ENCODE measurements around the gene DRC1. TPM values are rescaled to one million over a fixed set of nuclear protein-coding genes. Genes with fewer than 3 reads are reported as not detected.

The DRC1 gene
- total RNA-seq, 4 donors from 2014 or later, result not detected

DNA sequence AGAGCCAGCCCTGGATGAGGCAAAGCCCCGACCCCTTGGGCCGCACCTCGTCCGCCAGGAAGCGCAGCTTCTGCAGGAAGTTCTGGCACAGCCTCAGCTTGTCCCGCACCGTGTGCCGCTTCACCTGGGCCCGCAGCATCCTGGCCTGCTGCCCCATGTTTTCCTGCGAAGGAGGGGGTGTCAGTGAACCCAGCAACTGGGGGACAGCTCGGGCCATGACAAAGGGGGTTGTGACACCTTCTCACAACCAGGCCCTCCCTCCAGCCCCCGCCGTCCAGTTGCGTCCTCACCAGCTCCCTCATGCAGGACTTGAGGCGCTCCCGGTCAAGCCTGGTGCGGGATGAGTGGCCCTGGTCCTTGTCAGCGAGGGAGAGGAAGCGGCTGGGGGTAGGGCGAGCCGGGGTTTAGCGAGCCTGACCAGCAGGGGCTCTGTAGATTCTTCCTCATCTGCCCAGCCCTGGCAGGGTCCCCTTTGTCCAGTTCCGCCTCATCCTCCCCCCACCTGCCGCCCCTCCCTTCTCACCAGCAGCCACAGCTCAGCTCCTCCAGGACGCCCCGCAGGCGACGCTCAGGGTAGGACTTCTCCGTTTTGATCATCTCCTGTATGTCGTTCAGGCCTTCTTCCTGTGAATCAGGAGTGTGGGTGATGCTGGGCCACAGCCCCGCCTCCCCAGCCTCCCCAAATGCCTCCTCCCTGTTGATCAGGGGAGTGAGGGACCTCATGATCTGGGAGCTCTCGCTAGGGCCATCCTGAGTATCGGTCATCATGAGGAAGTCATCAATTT lies 75.6 kb downstream of the DRC1 start:
- DNase-seq (ENCODE audit: low spot score in 2 of 2), result no peak
- 64 to 71% methylated on average over 33 of the region's 33 CpGs for WGBS, 2 donors
- intact Hi-C loops (cut with DNase I; ENCODE audit: low total_unique reads), result no loop called here
- TF ChIP-seq POLR2A (IDR thresholded peaks at IDR 0.05), result no peak
- TF ChIP-seq, protein P1, sequence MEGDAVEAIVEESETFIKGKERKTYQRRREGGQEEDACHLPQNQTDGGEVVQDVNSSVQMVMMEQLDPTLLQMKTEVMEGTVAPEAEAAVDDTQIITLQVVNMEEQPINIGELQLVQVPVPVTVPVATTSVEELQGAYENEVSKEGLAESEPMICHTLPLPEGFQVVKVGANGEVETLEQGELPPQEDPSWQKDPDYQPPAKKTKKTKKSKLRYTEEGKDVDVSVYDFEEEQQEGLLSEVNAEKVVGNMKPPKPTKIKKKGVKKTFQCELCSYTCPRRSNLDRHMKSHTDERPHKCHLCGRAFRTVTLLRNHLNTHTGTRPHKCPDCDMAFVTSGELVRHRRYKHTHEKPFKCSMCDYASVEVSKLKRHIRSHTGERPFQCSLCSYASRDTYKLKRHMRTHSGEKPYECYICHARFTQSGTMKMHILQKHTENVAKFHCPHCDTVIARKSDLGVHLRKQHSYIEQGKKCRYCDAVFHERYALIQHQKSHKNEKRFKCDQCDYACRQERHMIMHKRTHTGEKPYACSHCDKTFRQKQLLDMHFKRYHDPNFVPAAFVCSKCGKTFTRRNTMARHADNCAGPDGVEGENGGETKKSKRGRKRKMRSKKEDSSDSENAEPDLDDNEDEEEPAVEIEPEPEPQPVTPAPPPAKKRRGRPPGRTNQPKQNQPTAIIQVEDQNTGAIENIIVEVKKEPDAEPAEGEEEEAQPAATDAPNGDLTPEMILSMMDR (IDR thresholded peaks at IDR 0.05), result no peak
- H3K4me3 ChIP-seq (ENCODE audit: low read depth, poor library complexity, severe bottlenecking), result no peak overlapping the region

GRCh38 chr2:26477911-26478253 lies 76.2 kb downstream of the DRC1 start, which contains the start of gene OTOF:
Gene OTOF (minus strand): TSS chr2:26478124.
- no peak for DNase-seq (ENCODE audit: low spot score in 2 of 2)
- 16 to 18% methylated on average over 2 to 3 of the region's 3 CpGs for WGBS, 2 donors
- no peak within 1 kb of the TSS for H3K4me3 ChIP-seq (ENCODE audit: low read depth, poor library complexity, severe bottlenecking)
- intact Hi-C loops (cut with DNase I; ENCODE audit: low total_unique reads), result no loop called here
- TF ChIP-seq, protein P1 (IDR thresholded peaks at IDR 0.05), result no peak
- TF ChIP-seq POLR2A (IDR thresholded peaks at IDR 0.05), result no peak

DNA sequence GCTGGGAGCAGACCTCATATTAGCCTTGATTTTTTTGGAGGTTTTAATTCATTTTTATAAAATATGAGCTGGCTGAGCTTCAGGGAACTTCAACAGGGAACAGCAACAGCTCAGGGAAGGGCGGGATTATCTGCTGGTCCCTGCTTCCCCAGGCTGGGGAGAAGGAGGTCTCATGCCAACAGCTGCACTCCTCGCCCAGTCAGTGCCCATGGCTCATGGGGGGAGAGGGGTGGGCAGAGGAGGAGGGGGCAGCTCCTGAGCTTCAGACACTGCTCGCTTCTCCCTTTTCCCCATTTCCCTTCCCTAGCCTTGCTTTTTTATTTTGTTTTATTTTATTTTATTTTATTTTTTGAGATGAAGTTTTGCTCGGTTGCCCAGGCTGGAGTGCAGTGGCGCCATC lies 76.6 kb downstream of the DRC1 start:
- no peak overlapping the region for H3K4me3 ChIP-seq (ENCODE audit: low read depth, poor library complexity, severe bottlenecking)
- TF ChIP-seq, protein P1 (IDR thresholded peaks at IDR 0.05), result no peak
- no peak for TF ChIP-seq POLR2A (IDR thresholded peaks at IDR 0.05)
- WGBS, 2 donors, result 69 to 71% methylated on average over 5 of the region's 5 CpGs
- intact Hi-C loops (cut with DNase I; ENCODE audit: low total_unique reads), result no loop called here
- DNase-seq (ENCODE audit: low spot score in 2 of 2), result no peak

- 92 to 96% methylated on average over 24 to 25 of the region's 25 CpGs for WGBS, 2 donors
- no peak for DNase-seq (ENCODE audit: low spot score in 2 of 2)
- no peak overlapping the region for H3K4me3 ChIP-seq (ENCODE audit: low read depth, poor library complexity, severe bottlenecking)
- no peak for TF ChIP-seq POLR2A (IDR thresholded peaks at IDR 0.05)
- TF ChIP-seq, protein P1 (IDR thresholded peaks at IDR 0.05), result no peak
- intact Hi-C loops (cut with DNase I; ENCODE audit: low total_unique reads), result no loop called here
Measured at GRCh38 chr2:26479131-26479788, 77.5 kb downstream of the DRC1 start.

- no peak for TF ChIP-seq POLR2A (IDR thresholded peaks at IDR 0.05)
- TF ChIP-seq, protein P1 (IDR thresholded peaks at IDR 0.05), result no peak
- intact Hi-C loops (cut with DNase I; ENCODE audit: low total_unique reads), result loop anchor here (2.0 kb wide), 1 partner anchor 79 kb away; no protein-coding TSS in a partner anchor
- no peak overlapping the region for H3K4me3 ChIP-seq (ENCODE audit: low read depth, poor library complexity, severe bottlenecking)
- 88 to 91% methylated on average over 19 to 20 of the region's 21 CpGs for WGBS, 2 donors
- no peak for DNase-seq (ENCODE audit: low spot score in 2 of 2)
Measured at GRCh38 chr2:26479789-26480565, 78.3 kb downstream of the DRC1 start.

Measured in lower leg skin (tissue), 4 donors.